ENCODE measurements around the gene VTI1B.

DNA sequence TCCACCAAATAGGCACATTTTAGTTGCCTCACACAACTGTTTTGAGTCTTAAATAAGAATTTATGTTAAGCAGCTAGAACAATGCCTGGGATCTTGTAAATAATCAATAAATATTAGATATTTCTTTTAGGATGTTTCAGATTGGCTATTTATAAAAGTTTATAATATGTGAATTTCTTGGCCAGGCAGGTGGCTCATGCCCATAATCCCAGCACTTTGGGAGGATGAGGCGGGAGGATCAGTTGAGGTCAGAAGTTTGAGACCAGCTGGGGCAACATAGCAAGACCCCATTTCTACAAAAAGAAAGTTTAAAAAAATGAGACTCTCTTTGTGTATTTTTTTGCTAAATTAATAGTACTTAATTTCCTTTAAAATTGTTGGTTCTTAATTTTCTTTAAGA is 33.0 kb downstream of the VTI1B start:
- TF ChIP-seq POLR2A (IDR thresholded peaks at IDR 0.05; ENCODE audit: low read depth) (no peak), EP300 (IDR thresholded peaks at IDR 0.05) (no peak), POLR2AphosphoS5 (IDR thresholded peaks at IDR 0.05) (no peak)
- TF ChIP-seq, protein P1, sequence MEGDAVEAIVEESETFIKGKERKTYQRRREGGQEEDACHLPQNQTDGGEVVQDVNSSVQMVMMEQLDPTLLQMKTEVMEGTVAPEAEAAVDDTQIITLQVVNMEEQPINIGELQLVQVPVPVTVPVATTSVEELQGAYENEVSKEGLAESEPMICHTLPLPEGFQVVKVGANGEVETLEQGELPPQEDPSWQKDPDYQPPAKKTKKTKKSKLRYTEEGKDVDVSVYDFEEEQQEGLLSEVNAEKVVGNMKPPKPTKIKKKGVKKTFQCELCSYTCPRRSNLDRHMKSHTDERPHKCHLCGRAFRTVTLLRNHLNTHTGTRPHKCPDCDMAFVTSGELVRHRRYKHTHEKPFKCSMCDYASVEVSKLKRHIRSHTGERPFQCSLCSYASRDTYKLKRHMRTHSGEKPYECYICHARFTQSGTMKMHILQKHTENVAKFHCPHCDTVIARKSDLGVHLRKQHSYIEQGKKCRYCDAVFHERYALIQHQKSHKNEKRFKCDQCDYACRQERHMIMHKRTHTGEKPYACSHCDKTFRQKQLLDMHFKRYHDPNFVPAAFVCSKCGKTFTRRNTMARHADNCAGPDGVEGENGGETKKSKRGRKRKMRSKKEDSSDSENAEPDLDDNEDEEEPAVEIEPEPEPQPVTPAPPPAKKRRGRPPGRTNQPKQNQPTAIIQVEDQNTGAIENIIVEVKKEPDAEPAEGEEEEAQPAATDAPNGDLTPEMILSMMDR (IDR thresholded peaks at IDR 0.05) = no peak

Data from esophagus muscularis mucosa (tissue), 4 donors.